Inflammatory macrophage treated with lipopolysaccharide for 1 hour (primary cell): Measurements from ENCODE around the gene ANAPC1.
"Not testable (repeated sequence)": the region's sequence is repeated elsewhere in the genome, so short reads cannot be mapped to it uniquely, and the experiment has no call there.

Source experiments
- DNase-seq, 2 donors: peaks; one replicate each; pipeline ENCODE4 v3.0.0-alpha.2; 2020 to 2022

ANAPC1 gene

DNA sequence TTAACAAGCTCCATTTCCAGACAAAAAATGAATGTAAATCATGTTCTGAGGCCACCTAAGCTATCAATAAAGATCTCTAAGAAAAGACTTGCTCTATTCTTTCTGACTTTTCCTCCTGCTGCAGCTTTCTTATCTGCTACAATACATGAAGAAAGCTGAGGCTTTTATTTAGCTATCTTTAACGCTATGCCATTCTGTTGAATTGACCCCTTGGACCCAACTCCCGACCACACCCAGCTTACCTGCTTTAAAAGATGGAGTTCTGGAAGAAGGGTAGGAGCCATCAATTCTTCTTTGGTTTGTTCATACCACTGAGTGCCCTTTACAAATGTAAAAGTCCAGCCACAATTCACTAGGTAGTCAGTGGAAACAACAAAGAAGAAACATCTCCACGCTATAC, 99.9 kb downstream of the ANAPC1 start:
- DNase-seq, result not testable (repeated sequence)

DNA sequence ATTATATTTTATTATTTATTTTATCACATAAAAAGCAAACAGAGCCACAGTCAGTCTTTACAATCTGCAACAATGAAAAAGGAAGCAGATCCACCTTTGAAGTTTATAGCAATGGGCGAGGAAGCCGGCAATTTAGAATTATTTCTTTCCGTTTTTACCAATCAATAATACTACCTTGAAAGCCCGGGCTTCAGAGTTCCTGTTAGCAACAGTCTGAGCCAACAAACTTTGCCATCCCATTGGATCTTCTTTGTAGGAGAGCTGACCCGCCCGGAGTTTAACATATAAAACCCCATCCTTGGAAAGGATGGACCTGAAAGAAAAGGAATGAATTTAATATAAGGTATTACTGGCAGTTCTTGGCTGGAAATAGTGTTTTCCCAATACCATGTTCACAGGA, 101.8 kb downstream of the ANAPC1 start:
- DNase-seq, result not testable (repeated sequence)

DNA sequence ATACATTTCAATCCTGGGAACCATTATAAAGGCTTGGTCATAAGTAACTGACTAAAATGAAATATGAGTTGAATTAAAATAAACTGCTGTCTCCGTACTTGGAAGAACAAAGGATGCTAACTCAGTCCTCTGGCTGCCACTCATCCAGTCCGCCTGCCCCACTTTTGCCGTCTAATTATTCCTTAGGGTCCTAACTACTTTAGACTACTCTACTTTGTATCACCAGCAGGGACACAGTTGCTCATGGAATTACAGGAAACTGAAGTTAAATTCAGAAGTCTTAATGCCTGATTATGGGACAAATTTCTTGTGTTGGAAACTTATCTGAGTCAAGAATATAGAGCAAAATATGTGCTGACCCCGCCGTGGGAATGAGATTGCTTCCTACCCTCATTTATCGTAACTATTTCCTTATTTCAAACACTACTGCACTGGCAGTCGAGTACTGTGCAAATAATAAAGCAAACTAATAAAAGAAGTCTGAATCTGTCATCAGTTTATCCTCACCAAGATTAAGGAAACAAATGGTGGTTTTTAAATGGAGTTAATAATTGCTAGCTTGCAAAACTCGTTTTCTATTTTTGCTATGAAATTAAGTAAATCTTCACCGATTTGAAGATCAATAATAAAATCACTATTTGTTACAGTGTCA, 102.4 kb downstream of the ANAPC1 start:
- not testable (repeated sequence) for DNase-seq

DNA sequence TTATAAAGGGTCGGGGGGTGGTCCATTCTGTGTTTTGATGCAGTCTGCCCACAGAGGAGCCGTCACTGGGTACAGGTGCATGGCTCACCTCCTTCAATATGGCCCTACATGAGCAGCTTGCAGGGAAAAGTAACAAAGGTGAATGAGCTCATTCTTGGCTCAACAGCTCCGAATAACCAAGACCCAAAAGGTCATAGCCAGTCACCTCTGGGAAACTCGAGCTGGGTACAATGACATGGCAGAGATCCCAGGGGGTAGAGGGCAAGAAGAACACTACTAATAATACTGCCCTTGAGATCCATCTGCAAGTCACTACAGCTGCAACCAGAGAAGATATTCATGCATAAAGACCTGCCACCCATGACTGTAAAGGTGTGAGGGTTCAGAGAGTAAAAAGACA, 106.8 kb downstream of the ANAPC1 start:
- not testable (repeated sequence) for DNase-seq

DNA sequence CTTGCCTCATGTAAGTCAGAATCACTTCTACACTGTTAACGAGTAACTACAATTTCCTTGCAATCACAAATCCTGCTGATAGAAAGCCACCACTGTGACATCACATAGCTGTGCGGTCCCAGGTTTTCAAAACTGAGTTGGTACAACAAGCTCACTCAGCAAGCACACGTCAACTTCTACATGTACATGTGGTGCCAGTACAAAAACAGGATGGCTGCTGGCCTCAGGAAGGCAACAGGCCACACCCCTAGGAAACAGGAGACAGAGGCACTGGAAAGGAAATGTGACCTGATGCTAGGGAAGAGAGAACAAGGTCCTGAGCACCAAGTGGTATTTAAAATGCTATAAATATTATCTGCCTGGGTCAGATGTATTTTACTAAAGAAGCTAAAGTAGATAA, 107.7 kb downstream of the ANAPC1 start:
- DNase-seq, result not testable (repeated sequence)

DNA sequence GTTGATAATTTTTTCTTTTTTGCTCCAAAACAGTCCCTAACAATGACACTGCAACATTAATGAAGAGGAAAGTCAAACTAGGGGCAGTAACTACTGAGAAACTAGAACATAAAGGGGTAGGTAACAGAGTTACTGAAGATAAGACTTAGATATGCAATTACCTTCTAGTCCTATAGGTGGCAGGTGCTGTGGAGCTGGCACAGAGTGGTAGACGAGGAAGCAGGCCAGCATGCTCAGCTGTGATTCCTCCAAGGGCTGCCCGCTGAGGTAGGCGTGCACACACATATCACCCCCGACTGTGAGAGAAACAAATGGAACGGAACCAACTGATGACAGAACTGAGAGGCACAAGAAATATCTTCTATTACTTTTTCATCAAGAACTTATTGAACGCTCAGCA, 111.8 kb downstream of the ANAPC1 start:
- DNase-seq, result not testable (repeated sequence)

DNA sequence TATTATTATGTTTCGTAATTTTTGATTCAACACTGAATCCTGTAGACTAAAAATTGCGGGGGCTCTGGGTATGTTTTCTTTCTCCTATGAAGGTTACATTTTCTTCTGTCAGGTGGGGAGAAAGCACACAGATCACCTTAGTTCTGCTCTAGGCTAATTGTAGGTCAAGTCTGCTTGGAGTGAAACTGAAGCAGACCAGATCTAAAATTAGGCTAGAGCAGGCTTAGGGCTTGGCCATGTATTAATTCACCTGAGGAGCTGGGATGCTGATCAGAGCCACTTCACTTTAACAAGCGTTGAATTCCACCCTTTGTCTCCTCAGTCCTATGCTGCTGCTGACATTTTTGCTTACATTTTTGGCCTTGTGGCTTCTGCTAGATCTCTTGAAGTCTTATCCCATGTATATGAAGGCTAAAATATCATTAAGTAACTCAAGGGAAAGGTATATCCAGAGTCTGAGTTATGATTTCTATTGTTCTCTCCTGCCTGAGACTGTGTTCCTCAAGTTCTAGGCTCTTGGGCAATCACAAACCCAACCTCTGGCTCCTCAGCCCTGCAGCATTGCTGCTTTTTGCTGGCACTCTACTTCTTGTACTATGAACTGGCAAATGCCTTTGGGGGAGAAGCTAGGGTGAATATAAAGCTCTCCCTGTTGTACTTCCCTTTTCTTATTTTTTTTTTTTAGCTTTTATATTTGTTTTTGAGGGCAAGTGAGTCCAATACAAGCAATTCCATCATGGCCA, 112.9 kb downstream of the ANAPC1 start:
- not testable (repeated sequence) for DNase-seq

DNA sequence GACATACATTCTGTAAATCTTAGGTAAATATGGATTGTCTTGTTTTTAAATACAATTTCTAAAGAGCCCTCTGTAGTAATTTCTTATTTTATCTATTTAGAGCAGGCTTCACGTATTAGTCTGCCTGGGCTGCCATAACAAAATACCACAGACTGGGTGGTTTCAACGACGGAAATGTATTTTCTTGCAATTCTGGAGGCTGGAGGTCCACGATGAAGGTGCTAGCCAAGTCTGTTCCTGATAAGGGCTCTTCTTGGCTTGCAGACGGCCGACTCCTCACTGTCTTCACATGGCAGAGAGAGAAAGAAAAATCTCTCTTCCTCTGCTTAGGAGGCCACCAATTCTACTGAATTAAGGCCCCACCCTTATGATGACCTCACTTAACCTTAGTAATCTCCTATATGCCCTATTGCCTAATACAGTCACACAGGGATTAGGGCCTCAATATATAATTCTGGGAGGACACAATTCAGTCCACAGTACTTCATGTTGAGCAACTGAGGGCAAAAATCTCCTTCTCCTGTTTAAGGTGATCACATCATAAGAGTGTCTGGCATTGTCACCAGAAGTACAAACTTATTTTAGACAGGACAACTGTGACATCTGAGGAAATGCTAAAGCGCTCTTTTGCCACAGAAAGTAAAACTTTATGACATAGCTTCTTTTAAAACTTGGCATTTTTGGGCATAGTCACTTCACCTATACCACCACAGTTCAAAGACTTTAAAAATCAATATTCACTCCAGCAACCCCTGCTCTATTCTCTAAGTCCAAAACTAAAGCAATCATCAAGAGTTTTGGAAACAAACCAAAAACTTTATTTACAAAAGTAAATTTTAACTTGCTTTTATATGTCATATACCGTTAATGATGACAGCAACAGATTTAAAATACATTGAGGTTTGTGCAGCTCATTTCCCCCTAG, 115.5 kb downstream of the ANAPC1 start:
- DNase-seq, result not testable (repeated sequence)

DNA sequence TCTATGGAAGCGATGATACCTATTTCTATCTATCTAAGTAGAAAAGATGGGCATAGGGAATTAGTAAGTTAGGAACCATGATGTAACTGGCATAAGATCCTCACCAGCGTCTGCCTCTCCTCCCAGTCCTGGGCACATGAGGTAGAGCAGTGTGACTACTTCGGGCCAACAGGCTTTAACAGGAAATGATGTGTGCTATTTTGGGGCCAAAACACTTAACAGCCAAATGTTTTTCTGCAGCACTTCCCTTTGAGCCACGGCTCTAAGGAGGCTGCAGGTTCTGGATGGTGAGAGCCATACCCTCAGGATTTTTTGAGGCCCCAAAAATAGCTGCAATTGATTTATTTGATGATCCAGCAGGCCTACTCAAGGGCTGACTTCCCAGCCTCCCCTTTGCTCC, 116.9 kb downstream of the ANAPC1 start:
- DNase-seq, result not testable (repeated sequence)

DNA sequence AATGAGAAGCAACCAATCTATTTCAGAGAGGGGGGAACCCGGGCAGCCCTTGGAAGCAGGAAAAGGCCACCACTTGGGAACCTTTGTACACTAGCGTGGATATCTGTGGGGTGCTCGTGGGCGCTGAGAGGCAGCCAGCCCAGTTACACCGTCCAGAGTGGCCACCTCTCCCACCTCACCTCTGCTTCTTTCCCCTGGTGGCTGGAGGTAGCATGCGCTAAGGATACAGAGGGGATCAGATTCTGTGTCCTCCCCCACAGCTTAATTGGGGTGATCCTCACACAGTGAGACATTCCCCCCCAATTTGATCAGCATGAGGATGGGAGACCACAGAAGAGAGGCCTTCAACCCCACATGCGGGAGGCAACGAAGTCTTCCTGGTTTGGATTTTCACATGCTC, 117.7 kb downstream of the ANAPC1 start:
- not testable (repeated sequence) for DNase-seq

DNA sequence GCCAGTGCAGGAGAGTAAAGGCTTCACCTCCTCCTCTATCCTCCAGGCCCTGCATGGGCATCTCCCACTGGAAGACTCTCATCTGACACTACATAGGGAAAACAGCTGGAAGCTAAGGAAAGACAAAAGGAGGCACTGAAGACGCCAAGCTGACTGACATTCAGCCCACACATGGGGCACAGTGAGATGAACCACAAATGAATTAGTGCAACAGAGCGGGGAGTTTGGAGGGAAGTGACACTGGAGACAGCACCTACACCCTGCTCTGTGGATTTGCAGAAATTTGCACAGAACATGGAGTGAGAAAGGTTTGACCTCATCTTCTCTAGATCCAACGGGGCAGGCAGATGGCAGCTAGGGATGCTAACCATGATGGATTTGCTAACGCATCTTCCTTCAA, 119.8 kb downstream of the ANAPC1 start:
- DNase-seq, result not testable (repeated sequence)

DNA sequence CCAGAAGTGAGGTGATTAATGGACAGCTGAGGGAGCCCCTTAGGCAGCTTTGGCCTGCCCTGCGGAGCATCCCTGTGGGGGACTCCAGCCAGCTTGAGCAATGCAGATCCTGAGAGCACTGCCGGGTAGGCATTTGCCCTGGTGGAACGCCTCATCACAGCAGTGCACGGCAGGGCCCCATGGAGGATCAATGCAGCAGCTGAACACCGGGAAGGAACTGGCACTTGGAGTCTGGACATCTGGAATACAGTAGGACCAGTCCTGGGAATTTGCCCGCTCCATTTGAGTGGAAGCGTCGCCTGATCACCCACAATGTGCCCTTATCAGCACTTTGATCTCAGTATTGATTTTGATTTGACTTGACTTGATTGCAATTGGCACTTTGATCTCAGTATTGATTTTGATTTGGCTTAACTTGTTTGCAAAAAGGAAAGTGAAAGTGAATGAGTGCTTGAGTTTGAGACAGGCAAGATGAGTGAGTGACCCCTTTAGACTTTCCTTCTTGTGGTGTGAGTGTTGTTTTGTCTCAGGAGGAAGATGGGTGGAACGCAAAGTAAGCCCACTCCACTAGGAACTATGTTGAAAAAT, 123.2 kb downstream of the ANAPC1 start:
- not testable (repeated sequence) for DNase-seq

DNA sequence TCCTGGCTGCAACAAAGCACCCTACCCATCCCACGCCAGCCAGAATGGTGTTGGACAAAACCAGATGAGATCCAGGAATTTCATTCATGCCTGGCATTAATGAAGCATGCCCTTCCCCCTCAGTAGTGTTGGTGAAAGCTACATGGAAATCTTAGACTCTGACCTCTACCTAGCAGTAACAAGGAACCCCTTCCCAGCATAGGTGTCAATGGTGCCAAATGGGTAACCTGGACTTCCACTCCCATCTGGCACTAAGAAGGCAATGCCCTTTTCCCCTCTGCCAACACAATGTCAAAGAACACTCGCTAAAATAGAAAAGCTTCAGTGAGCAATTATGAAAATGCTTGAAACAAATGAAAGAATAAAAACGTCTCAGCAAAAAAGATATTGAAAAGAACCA, 131.5 kb downstream of the ANAPC1 start:
- DNase-seq, result not testable (repeated sequence)

DNA sequence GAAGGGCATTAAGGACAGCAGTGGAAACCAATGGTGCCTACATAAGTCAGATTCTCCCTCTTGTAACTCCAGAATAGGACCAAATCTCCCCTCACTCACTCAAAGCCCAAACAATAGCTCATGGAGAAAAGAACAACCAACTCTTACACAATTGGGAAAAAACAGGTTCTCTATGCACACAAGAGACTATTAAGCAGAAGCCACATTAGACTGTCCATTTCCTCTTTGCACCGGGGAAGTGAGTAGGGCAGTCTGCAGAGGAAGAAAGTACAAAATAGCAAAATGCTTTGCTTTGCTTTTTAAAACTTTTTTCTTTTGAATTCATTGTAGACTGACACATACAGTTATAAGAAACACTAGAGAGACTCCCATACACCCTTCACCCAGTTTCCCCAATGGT, 133.4 kb downstream of the ANAPC1 start:
- DNase-seq, result not testable (repeated sequence)

DNA sequence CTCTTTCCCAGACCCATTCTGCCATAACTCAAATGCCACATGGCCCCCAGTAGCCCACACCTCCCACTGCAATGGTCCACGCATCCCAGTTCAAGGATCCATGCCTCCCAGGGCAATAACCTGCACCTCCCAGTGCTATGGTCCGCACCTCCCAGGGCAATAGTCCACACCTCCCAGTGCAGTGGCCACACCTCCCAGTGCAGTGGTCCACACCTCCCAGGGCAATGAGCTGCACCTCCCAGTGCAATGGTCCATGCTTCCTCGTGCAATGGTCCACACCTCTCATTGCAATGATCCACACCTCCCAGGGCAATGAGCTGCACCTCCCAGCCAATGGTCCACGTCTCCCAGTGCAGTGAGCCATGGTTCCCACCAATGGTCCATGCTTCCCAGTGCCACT, 135.6 kb downstream of the ANAPC1 start:
- not testable (repeated sequence) for DNase-seq

DNA sequence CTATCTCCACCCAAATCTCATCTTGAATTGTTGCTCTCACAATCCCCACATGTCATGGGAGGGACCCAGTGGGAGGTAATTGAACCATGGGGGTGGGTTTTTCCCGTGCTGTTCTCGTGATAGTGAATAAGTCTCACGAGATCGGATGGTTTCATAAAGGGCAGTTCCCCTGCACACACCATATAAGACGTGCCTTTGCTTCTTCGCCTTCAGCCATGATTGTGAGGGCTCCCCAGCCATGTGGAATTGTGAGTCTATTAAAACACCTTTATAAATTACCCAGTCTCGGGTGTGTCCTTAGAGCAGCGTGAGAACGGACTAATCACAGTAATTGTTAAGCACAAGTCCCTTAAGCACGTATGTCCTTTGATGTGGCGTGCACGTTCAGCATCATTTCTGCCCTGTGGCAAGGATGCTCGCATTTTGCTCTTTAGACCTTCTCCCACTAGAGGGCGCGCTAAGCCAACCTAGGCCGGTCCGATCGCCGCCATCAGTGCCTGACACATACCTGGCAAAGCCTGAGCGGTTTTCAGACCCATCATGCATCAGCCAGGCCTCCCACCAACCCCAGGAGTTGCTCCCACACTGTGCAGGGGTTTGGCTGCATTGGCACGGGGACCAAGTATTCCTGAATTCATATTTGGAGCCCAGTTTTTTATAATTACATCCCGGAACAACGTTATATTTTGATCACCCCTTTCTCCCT, 136.4 kb downstream of the ANAPC1 start:
- not testable (repeated sequence) for DNase-seq

DNA sequence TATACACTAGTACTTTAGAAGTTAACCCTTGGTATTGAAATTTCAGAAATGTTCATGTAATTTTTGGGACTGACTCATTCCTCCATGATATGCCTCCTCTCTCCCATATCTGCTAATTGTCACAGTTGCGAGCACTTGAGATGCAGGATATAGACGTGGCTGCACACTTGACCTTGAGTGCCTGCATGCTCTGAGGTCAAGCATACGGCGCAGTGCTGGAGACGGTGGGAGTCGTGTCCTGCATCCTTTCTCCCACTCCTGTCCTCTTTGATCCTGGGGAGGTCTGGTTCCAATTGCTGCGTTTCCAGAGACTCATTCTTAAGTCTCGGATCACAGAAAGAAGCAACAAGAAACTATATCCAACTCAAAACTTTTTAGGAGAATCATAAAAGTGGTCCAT, 139.2 kb downstream of the ANAPC1 start:
- not testable (repeated sequence) for DNase-seq

DNA sequence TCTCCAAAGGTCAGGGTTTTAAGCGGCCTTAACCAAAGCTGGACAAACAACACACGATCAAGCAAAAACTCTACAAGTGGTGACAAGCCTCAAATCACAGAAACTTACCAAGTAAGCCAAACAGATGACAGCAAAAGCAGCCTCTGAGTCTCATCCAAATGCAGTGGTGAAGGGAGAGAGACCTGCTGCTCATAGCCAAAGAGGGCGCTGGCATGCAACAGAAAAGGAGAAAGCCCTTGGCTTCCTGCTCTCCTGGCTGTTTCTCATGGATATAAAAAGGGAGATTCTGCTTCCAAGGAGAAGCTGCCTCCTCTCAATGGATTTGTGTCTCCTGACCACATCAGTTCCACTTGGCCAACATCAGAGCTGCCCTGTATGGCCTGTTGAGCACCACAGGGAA, 142.5 kb downstream of the ANAPC1 start:
- DNase-seq, result not testable (repeated sequence)

DNA sequence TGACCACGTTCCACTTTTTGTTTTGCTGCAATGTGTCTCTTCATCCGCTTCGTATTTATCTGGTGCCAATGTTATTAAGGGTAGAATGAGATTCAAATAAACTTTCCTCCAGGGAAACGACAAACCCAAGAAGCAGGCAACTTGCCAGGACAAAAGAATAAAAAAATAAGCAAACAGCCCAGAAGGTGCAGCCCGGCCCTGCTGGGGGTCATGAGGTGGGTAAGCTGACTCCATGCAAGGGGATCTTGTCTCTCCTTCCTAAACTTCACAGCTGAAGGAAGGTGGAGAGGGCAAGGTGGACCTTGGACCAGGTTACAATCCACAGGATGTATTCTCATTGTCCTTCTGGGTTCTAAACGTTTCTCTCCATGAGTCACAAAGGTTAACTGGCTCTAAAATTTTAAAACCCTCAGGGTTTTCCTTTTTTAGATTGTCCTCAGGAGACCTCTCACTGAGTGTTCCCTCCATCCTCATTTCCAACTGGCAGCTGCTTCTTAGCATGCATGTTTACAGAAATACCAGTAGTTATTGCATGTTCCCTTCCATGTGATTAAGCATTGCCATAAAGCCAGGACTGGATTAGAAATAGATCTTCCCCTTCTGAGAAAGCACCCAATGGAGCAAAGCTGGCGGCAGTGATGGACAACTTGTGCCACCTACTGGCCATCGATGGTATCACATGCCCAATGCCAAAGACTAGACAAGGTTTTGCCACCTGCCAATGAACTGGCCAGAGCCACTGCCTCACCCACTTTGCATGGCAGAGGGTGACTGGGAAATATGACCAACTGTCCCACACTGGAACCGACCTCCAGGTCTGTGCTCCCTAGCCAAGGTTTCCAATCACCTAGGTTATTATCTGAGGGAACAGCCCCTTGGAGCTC, 147.9 kb downstream of the ANAPC1 start:
- DNase-seq, result peak; percentile 43 to 52

DNA sequence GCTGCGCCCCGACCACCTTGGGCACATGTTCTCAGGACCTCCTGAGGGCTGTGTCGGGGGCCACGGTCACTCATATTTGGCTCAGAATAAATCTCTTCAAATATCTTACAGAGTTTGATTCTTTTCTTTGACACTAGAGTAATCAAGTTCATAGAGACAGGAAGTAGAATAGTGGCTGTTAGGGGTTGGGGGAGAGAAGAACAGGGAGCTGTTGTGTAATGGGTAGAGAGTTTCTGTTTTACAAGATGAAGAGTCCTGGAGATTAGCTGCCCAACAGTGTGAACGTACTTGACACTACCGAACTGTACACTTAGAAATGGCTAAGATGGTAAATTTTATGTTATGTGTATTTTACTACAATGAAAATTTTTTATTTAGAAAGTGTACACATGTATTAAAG, 148.6 kb downstream of the ANAPC1 start:
- not testable (repeated sequence) for DNase-seq

DNA sequence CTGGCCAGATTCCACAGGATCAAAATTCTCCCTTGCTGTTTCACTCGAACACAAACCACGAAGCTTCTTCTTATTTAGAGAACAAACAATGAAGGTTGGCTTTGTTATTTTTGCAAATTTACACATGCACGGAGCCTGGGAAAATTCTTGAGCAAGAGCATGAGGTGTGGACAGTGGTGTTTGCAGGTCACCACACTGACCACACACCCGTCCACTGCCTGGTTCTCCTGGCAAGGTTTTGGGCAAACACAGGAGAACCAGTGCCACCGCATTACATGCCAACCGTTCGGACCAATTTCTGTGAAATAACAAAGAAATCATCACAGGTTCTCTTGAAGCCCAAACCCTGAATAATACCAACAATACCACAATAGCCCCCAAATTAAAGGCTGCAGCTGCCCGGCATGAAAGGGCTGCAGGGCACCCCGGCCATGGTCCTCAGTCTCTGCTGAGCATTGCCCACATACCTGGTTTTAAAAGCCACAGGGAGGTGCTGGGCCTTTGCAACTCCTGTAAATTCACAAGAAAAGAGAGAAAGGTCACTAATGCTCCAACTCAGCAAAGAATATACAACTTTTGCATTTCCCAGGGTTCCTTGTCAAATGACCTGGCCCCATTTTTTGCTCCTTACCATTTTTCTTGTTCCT, 154.1 kb downstream of the ANAPC1 start:
- not testable (repeated sequence) for DNase-seq
